Diencephalon (tissue), 1 donor: ENCODE data around the gene IL1A. TPM values are rescaled to one million over a fixed set of nuclear protein-coding genes. Genes with fewer than 3 reads are reported as not detected.

Experiments
- total RNA-seq: library from RNA; depleted of rRNA; stranded (reverse); fragments of >200 nt; gene quantifications from one replicate; pipeline ENCODE4 v1.2.3, GENCODE V29; 2014

IL1A gene
- total RNA-seq = 0.92 TPM

GRCh38 chr2:112784199-112785189 lies at the start of gene IL1A:
TSS of gene IL1A (minus strand) at chr2:112784493. CDS start at chr2:112783770, 723 bp downstream.

GRCh38 chr2:112764071-112765044 lies 19.9 kb downstream of the IL1A start, which contains the start of gene CKAP2L:
TSS of gene CKAP2L (minus strand) at chr2:112764609. CDS start at chr2:112764598, 11 bp downstream.

Other genes starting within 250 kb of the IL1A start
- gene POLR1B, start 242.0 kb downstream of the IL1A start, total RNA-seq = 31.1 TPM
- 6.0 TPM for gene CHCHD5, start 199.9 kb downstream of the IL1A start, total RNA-seq
- 34.6 TPM for gene SLC20A1, start 138.6 kb downstream of the IL1A start, total RNA-seq
- not detected for gene NT5DC4, start 63.5 kb downstream of the IL1A start, total RNA-seq
- 4.2 TPM for gene CKAP2L, start 19.9 kb downstream of the IL1A start, total RNA-seq
- gene IL1B, start 52.3 kb upstream of the IL1A start, total RNA-seq = 1.2 TPM
- gene IL37, start 126.7 kb upstream of the IL1A start, total RNA-seq = not detected
- not detected for gene IL36G, start 193.5 kb upstream of the IL1A start, total RNA-seq
- gene IL36A, start 221.0 kb upstream of the IL1A start, total RNA-seq = not detected